IMR-90 (cell line): Measurements from ENCODE around the gene MACO1. TPM values are rescaled to one million over a fixed set of nuclear protein-coding genes. Genes with fewer than 3 reads are reported as not detected.

Experiments
- ATAC-seq: fragments of 200-7000 bp; cut with Tn5 transposase; 2 replicates; pipeline ENCODE4 v1.9.1; 2020; ENCODE audit warnings: low read depth, mild to moderate bottlenecking, moderate library complexity
- BruUV-seq: library from RNA; stranded (reverse); fragments of 400-500 nt; replicated peaks from 2 replicates; lab custom pipeline; 2021; lab: Mats Ljungman, UMichigan
- CTCF ChIA-PET: fragments of 300-600 bp; formaldehyde crosslinking; extraction: SDS; loops from one replicate; lab custom pipeline; 2021; ENCODE audit warnings: antibody characterized with exemption; lab: Yijun Ruan, JAX
- POLR2A ChIA-PET: fragments of 300-600 bp; sonication (Branson Sonifier 250); formaldehyde crosslinking; loops from one replicate; lab custom pipeline; 2022; ENCODE audit warnings: antibody characterized with exemption; ENCODE audit not compliant: unreplicated experiment; lab: Charles Lee
- DNase-seq: peaks from one replicate; pipeline ENCODE4 v3.0.0; 2013
- H2AFZ ChIP-seq: replicated peaks from 2 replicates; pipeline ENCODE3; 2013; ENCODE audit warnings: low read length, mild to moderate bottlenecking; ENCODE audit not compliant: poor library complexity
- H2AK5ac ChIP-seq: 2 replicates; pipeline ENCODE4 v1.6.1; 2013; ENCODE audit warnings: low read depth, low read length, inconsistent platforms
- H2AK9ac ChIP-seq: replicated peaks from 2 replicates; pipeline ENCODE3; 2013; ENCODE audit warnings: mild to moderate bottlenecking, low read depth, low read length, moderate library complexity; ENCODE audit not compliant: poor library complexity
- H2BK120ac ChIP-seq: 2 replicates; pipeline ENCODE4 v1.6.1; 2013; ENCODE audit warnings: low read depth, low read length, inconsistent platforms
- H2BK15ac ChIP-seq: 3 replicates; pipeline ENCODE4 v1.6.1; 2013; ENCODE audit warnings: low read depth, low read length, inconsistent platforms
- H2BK20ac ChIP-seq: 2 replicates; pipeline ENCODE4 v1.6.1; 2013; ENCODE audit warnings: low read depth, mild to moderate bottlenecking, inconsistent platforms, low read length, moderate library complexity
- H2BK5ac ChIP-seq: 2 replicates; pipeline ENCODE4 v1.6.1; 2013; ENCODE audit warnings: mild to moderate bottlenecking, low read depth, low read length, inconsistent platforms; ENCODE audit not compliant: poor library complexity, severe bottlenecking
- H3K14ac ChIP-seq: replicated peaks from 2 replicates; pipeline ENCODE4 v1.6.1; 2013; ENCODE audit warnings: low read depth, low read length, inconsistent platforms
- H3K18ac ChIP-seq: 2 replicates; pipeline ENCODE4 v1.6.1; 2013; ENCODE audit warnings: low read depth, low read length, control low read depth
- H3K23ac ChIP-seq: 2 replicates; pipeline ENCODE4 v1.6.1; 2013; ENCODE audit warnings: low read depth, low read length, inconsistent platforms
- H3K27ac ChIP-seq: 2 replicates; pipeline ENCODE4 v1.5.1; 2013; ENCODE audit warnings: mild to moderate bottlenecking, control low read depth, low read length; ENCODE audit not compliant: insufficient read depth
- H3K27me3 ChIP-seq: 2 replicates; pipeline ENCODE4 v1.6.1; 2013; ENCODE audit warnings: low read length; ENCODE audit not compliant: control insufficient read depth, insufficient read depth
- H3K36me3 ChIP-seq: 2 replicates; pipeline ENCODE4 v1.6.1; 2013; ENCODE audit warnings: low read length, mixed read lengths; ENCODE audit not compliant: control insufficient read depth, insufficient read depth
- H3K4ac ChIP-seq: 2 replicates; pipeline ENCODE4 v1.6.1; 2013; ENCODE audit warnings: low read depth, low read length, inconsistent platforms
- H3K4me1 ChIP-seq: 2 replicates; pipeline ENCODE4 v1.6.1; 2013; ENCODE audit warnings: low read length, mixed read lengths; ENCODE audit not compliant: control insufficient read depth, insufficient read depth
- H3K4me2 ChIP-seq: 2 replicates; pipeline ENCODE4 v1.6.1; 2013; ENCODE audit warnings: low read depth, mild to moderate bottlenecking, control low read depth, low read length, moderate library complexity
- H3K4me3 ChIP-seq: 2 replicates; pipeline ENCODE4 v1.5.1; 2013; ENCODE audit warnings: low read depth, mild to moderate bottlenecking, control low read depth, low read length, moderate library complexity; ENCODE audit not compliant: insufficient read depth
- H3K56ac ChIP-seq: 2 replicates; pipeline ENCODE4 v1.6.1; 2013; ENCODE audit warnings: low read length, inconsistent platforms; ENCODE audit not compliant: insufficient read depth; ENCODE audit errors: extremely low read depth
- H3K79me1 ChIP-seq, 2 experiments: 2 replicates each; pipeline ENCODE4 v1.6.1; 2013; ENCODE audit warnings: low read length in 2 of 2, inconsistent platforms in 1 of 2, low read depth in 1 of 2
- H3K9ac ChIP-seq: 2 replicates; pipeline ENCODE4 v1.6.1; 2013; ENCODE audit warnings: low read depth, low read length, control low read depth
- H3K9me1 ChIP-seq: 2 replicates; pipeline ENCODE4 v1.6.1; 2013; ENCODE audit warnings: low read length, inconsistent platforms; ENCODE audit not compliant: insufficient read depth
- H3K9me3 ChIP-seq: 2 replicates; pipeline ENCODE4 v1.6.1; 2013; ENCODE audit warnings: low read length; ENCODE audit not compliant: control insufficient read depth, insufficient read depth
- H4K20me1 ChIP-seq: 2 replicates; pipeline ENCODE4 v1.6.1; 2013; ENCODE audit warnings: low read length, inconsistent platforms; ENCODE audit not compliant: insufficient read depth
- H4K5ac ChIP-seq: 2 replicates; pipeline ENCODE4 v1.6.1; 2013; ENCODE audit warnings: mild to moderate bottlenecking, low read depth, low read length, control low read depth
- H4K8ac ChIP-seq, 2 experiments: 2 replicates each; pipeline ENCODE4 v1.6.1; 2013; ENCODE audit warnings: low read depth in 2 of 2, low read length in 2 of 2, control low read depth in 1 of 2, inconsistent platforms in 1 of 2
- H4K91ac ChIP-seq: 2 replicates; pipeline ENCODE4 v1.6.1; 2013; ENCODE audit warnings: low read depth, low read length, inconsistent platforms; ENCODE audit not compliant: insufficient read depth
- BHLHE40 ChIP-seq: fragments of 150-350 bp; IDR thresholded peaks from 2 replicates; pipeline ENCODE4 v1.6.1; 2016; ENCODE audit warnings: mild to moderate bottlenecking, low read depth, low read length
- CEBPB ChIP-seq: IDR thresholded peaks from 2 replicates; pipeline ENCODE4 v1.6.1; 2012; ENCODE audit warnings: low read depth, low read length, improper control_type of control experiment
- CHD1 ChIP-seq: IDR thresholded peaks from 2 replicates; pipeline ENCODE4 v1.6.1; 2012; ENCODE audit warnings: low read depth, low read length, improper control_type of control experiment
- ELK1 ChIP-seq: fragments of 150-350 bp; IDR thresholded peaks from 2 replicates; pipeline ENCODE4 v1.6.1; 2016; ENCODE audit warnings: low read depth, mild to moderate bottlenecking, low read length, moderate library complexity, borderline replicate concordance
- FOS ChIP-seq: fragments of 150-350 bp; IDR thresholded peaks from 2 replicates; pipeline ENCODE4 v1.6.1; 2016; ENCODE audit warnings: low read depth, low read length
- MAFK ChIP-seq: IDR thresholded peaks from 2 replicates; pipeline ENCODE4 v1.6.1; 2012; ENCODE audit warnings: low read depth, low read length, improper control_type of control experiment
- MAZ ChIP-seq: IDR thresholded peaks from 2 replicates; pipeline ENCODE4 v1.6.1; 2012; ENCODE audit warnings: low read depth, mild to moderate bottlenecking, low read length, improper control_type of control experiment, moderate library complexity, borderline replicate concordance
- NFE2L2 ChIP-seq: fragments of 150-350 bp; IDR thresholded peaks from 2 replicates; pipeline ENCODE4 v1.6.1; 2016; ENCODE audit warnings: low read depth, mild to moderate bottlenecking, low read length
- RCOR1 ChIP-seq: IDR thresholded peaks from 2 replicates; pipeline ENCODE4 v1.6.1; 2012; ENCODE audit warnings: mild to moderate bottlenecking, low read length, improper control_type of control experiment; ENCODE audit not compliant: insufficient replicate concordance
- RFX5 ChIP-seq: IDR thresholded peaks from 2 replicates; pipeline ENCODE4 v1.8.0; 2012; ENCODE audit warnings: low read depth, mild to moderate bottlenecking, low read length, moderate library complexity
- USF2 ChIP-seq: fragments of 150-350 bp; IDR thresholded peaks from 2 replicates; pipeline ENCODE4 v1.6.1; 2017; ENCODE audit warnings: mild to moderate bottlenecking, antibody characterized with exemption, low read length, low read depth
- WGBS, 2 experiments: methylation state at CpG; one replicate each; pipeline versions ENCODE4 v1.1.5 to v1.1.7; 2013; ENCODE audit warnings: missing lambda C conversion rate in 2 of 2; ENCODE audit not compliant: insufficient read length in 1 of 2; ENCODE audit errors: extremely low coverage in 2 of 2; 5-methylcytosine and 5-hydroxymethylcytosine counted together
- dilution Hi-C: fragments of 300-500 bp; cut with HindIII; formaldehyde crosslinking; loops from one replicate; pipeline ENCODE4 v1.14.3; 2018; ENCODE audit warnings: low sequenced_read_pairs; ENCODE audit not compliant: unreplicated experiment
- in situ Hi-C: fragments of 300-500 bp; cut with MboI; formaldehyde crosslinking; loops from 3 replicates; pipeline ENCODE4 v1.14.3; 2019; ENCODE audit warnings: low sequenced_read_pairs, inconsistent platforms, mixed read lengths
- intact Hi-C: fragments of 100-400 bp; cut with micrococcal nuclease; formaldehyde crosslinking; loops from 2 replicates; pipeline ENCODE4 v1.10.0; 2022
- polyA plus RNA-seq, 3 experiments: library from polyadenylated mRNA; depleted of rRNA; stranded (reverse); fragments of >200 nt; gene quantifications; 2 replicates each; pipeline ENCODE4 v1.2.3, GENCODE V29; 2012; ENCODE audit warnings: low replicate concordance in 1 of 3
- total RNA-seq: library from RNA; depleted of rRNA; stranded (reverse); fragments of >200 nt; gene quantifications from 2 replicates; pipeline ENCODE4 v1.2.3, GENCODE V29; 2012

The MACO1 gene
- total and polyA plus RNA-seq, 2 of the 4 experiments (the other 2 are of a cell fraction), result 6.8 to 12.7 TPM

GRCh38 chr1:25428475-25429166 is 2.1 kb upstream of the MACO1 start (continued):
- no peak for TF ChIP-seq FOS

GRCh38 chr1:25430967-25431881 is 527 bp downstream of the MACO1 start:
- Histone ChIP-seq H3K4me1 (peaks cover 8% of the 10 kb centered on the region), H2AFZ (peak overlapping the region; percentile 89), H3K79me1 (peaks cover 12 to 35% of the 10 kb centered on the region in 2 experiments), H2BK5ac (peak overlapping the region; percentile 19), H2AK5ac (peak overlapping the region; percentile 21; the same call in 1 of the 2 replicates), H3K56ac (no peak overlapping the region), H2BK15ac (no peak overlapping the region), H3K4me2 (peak overlapping the region; percentile 99), H3K9ac (peak overlapping the region; percentile 83), H3K14ac (peak overlapping the region; percentile 81), H3K36me3 (no peaks in the 10 kb centered on the region), H3K4ac (peak overlapping the region; percentile 60), H3K27ac (peak overlapping the region; percentile 75), H2AK9ac (peak overlapping the region; percentile 82), H2BK20ac (no peak overlapping the region), H3K27me3 (no peaks in the 10 kb centered on the region), H2BK120ac (no peak overlapping the region), H4K91ac (no peak overlapping the region; the same call in 1 of the 2 replicates), H3K4me3 (peak overlapping the region; percentile 79), H3K9me3 (no peaks in the 10 kb centered on the region), H3K9me1 (peaks cover 2% of the 10 kb centered on the region; the same call in 1 of the 2 replicates), H3K23ac (peak overlapping the region; percentile 75; the same call in 1 of the 2 replicates), H4K5ac (no peak overlapping the region), H4K8ac (peak overlapping the region in 1 of 2 experiments; percentile 26; a peak in 1 of 4 replicates), H3K18ac (no peak overlapping the region), H4K20me1 (peaks cover 21% of the 10 kb centered on the region; the same call in 1 of the 2 replicates)
- dilution Hi-C loops (no loop called here), intact Hi-C loops (loop anchor here (5.0 to 10.0 kb wide), 2 partner anchors 54 to 91 kb away; no protein-coding TSS in a partner anchor), in situ Hi-C loops (no loop called here)
- CTCF ChIA-PET, result interaction anchor here (0.6 to 0.7 kb wide), 3 partner anchors 58 to 278 kb away, joined by 3 to 9 read pairs (median 3); no protein-coding TSS in a partner anchor
- DNase-seq (no peak), ATAC-seq (peak; percentile 21)
- WGBS, 2 experiments, result 0% methylated on average over 22 of the region's 89 CpGs; no CpG with 5 or more reads in 1 of the 2 experiments
- POLR2A ChIA-PET, result interaction anchor here (0.7 kb wide), 2 partner anchors 19 to 184 kb away, joined by 4 to 9 read pairs; no protein-coding TSS in a partner anchor
- no TSS peak for BruUV-seq
- TF ChIP-seq RFX5, result no peak
- TF ChIP-seq BHLHE40, result no peak
- TF ChIP-seq USF2, result no peak
- TF ChIP-seq CHD1, result no peak
- no peak for TF ChIP-seq MAFK
- peak; percentile 41; the same call in 1 of the 2 replicates for TF ChIP-seq MAZ
- TF ChIP-seq NFE2L2, result no peak
- no peak for TF ChIP-seq CEBPB
- TF ChIP-seq FOS, result no peak; the same call in 1 of the 2 replicates
- no peak for TF ChIP-seq RCOR1
- no peak for TF ChIP-seq ELK1
